HG03045 (cell line): Measurements from ENCODE around the gene ZC3H7B.
"Not testable (repeated sequence)": the region's sequence is repeated elsewhere in the genome, so short reads cannot be mapped to it uniquely, and the experiment has no call there.

Experiments used
- ATAC-seq: cut with Tn5 transposase; IDR thresholded peaks from one replicate; pipeline ENCODE4 v1.9.1; 2021; ENCODE audit warnings: mild to moderate bottlenecking, moderate library complexity; ENCODE audit not compliant: unreplicated experiment

The ZC3H7B gene, protein sequence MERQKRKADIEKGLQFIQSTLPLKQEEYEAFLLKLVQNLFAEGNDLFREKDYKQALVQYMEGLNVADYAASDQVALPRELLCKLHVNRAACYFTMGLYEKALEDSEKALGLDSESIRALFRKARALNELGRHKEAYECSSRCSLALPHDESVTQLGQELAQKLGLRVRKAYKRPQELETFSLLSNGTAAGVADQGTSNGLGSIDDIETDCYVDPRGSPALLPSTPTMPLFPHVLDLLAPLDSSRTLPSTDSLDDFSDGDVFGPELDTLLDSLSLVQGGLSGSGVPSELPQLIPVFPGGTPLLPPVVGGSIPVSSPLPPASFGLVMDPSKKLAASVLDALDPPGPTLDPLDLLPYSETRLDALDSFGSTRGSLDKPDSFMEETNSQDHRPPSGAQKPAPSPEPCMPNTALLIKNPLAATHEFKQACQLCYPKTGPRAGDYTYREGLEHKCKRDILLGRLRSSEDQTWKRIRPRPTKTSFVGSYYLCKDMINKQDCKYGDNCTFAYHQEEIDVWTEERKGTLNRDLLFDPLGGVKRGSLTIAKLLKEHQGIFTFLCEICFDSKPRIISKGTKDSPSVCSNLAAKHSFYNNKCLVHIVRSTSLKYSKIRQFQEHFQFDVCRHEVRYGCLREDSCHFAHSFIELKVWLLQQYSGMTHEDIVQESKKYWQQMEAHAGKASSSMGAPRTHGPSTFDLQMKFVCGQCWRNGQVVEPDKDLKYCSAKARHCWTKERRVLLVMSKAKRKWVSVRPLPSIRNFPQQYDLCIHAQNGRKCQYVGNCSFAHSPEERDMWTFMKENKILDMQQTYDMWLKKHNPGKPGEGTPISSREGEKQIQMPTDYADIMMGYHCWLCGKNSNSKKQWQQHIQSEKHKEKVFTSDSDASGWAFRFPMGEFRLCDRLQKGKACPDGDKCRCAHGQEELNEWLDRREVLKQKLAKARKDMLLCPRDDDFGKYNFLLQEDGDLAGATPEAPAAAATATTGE

GRCh38 chr22:41301085-41302020 lies at the start of gene ZC3H7B:
Gene ZC3H7B (plus strand): TSS chr22:41301525. CDS start chr22:41320661, 19,136 bp downstream.
- peak; percentile 83 for ATAC-seq

DNA sequence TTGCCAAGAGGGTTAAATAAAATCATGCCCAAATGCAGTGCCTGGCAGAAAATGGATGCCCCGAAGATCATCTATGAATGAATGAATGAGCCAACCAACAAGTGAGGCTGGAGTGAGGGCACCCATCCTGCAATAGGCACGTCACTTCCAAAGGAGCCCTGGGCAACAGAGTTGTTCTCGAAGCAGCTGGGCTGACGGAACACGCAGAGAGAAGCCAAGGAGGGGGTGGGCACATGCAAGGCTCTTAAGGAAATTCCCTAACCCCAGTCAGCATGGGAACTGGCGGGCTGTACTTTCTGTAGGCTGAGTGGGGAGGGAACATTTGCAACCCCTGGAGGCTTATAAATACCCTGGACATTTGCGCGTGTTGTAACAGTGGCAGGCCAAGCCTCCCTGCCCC lies 49.0 kb upstream of the ZC3H7B start:
- no peak for ATAC-seq

GRCh38 chr22:41254230-41254629 lies 47.1 kb upstream of the ZC3H7B start:
- ATAC-seq = no peak

DNA sequence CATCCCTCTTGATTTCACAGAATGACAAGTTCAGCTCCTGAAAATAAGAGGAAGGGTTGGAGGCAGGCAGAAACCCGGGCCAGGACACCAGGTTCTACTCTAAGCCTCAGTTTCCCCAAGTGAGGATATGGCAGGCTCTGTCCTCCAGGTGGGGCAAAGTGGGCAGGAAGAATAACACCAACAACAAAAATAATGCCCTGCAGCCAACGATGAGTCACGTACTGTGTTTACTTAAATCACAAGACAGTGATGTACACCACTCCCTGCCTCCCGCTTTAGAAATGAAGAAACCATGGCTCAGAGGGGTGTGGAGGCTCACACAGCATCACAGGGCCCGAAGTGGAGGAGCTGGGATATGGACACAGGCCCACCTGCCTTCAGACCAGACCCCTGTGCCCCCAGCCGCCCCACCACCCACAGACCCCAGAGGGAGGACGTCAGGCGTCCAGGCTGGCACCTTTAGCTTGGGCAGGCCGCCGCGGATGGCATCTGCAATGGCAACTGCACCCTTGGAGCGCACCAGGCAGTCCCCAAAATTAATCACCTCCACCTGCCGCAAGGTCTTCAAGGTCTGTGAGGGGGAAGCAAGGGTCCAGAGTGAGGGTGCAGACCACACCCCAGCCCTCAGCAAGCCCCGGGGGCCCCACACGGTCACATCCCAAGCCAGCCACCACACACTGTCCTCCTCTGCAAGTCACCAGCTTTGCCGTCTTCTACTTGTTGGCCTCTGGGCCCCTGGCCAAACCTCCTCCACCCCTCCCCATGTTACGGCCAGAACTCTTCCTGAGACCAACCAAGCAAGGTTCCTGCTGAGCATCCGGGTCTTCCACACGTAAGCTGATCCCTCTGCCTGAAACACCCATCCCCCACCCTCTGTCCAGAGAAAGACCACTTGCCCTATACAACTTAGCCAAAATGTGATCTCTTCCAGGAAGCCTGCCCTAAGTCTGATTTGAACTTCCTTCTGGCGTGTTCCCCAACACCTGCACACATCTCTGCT lies 44.8 kb upstream of the ZC3H7B start:
- no peak for ATAC-seq

GRCh38 chr22:41257696-41258095 lies 43.6 kb upstream of the ZC3H7B start:
- no peak for ATAC-seq

DNA sequence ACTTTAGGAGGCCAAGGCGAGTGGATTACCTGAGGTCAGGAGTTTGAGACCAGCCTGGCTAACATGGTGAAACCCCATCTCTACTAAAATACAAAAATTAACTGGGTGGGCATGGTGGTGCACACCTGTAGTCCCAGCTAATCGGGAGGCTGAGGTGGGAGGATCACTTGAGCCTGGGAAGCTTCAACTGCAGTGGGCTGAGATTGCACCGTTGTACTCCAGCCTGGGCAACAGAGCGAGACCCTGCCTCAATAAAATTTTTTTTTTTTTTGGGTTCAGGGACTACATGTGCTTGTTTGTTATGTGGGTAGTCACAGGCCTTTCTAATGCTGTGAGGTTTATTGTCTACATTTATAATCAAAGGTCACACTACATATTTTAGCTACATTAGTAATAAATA lies 41.6 kb upstream of the ZC3H7B start:
- ATAC-seq = not testable (repeated sequence)

DNA sequence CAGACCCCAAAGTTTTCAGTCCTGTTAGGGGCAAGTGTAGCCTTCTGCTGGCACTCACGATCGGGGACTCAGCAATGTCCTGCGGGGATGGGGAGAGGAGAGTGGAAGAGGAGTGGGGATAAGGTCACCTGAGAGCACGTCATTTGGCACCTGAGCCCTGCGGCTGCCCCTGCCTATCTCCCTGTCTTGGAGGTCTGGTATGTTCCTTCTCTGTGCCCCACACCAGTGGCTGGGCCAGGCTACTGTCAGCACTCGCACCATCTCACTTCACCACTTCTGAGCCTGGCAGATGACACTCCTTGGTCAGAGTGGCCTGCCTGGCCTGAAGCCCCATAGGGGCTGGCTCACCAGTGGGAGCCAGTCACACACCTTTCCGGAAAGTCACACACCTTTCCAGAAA lies 40.5 kb upstream of the ZC3H7B start:
- ATAC-seq = no peak

DNA sequence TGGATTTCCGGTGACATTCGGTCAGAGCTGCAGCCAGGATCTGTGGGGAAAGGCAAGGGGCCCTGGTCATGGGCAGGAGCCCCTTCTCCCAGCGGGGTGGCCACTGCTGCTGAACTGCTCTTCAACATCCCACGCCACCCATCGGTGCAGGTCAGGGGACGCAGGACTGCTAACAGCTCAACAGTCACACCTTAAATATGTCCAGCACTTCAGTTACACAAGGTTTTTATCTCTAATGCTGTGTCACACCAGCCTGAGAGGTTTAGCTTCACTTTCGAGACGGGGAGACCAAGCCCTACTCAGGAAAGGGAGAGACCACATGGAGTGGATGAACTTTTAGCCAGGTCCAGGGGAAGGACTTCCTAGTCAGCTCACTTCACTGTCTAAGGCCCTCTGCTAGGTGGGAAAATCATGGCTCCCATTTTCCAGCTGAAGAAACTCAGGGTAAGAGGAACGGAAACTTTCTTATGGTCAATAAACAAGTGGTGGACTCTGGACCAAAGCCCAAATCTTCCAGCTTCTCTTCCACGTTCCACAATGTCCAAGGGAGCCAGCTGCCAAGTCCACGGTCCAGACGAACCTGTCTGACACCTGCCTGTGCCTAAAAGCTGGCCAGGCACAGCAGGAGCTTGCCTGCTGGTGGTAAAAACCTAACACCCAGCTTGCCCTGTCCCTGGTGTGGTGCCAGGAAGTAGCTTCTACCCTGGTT lies 39.6 kb upstream of the ZC3H7B start:
- no peak for ATAC-seq

GRCh38 chr22:41262250-41262765 lies 39.0 kb upstream of the ZC3H7B start:
- no peak for ATAC-seq

DNA sequence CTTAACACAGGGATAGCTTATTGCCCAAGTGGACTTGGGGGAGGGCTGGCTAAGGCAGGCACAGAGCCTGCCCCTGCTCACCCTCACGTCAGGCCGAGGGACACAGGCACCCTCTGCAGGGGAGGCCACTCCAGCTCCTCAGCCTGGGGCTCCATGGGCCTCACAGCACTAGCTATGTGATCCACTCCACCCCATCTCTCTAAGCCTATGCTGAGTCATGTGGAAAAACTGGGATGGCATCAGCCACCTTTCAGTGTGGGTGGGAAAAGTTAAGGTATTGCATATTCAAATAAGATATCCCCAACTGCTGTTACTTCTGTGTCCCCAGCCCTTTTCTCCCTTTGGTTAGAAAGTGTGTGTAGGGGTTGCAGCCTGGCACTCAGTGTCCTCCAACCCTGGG lies 37.6 kb upstream of the ZC3H7B start:
- ATAC-seq = no peak

DNA sequence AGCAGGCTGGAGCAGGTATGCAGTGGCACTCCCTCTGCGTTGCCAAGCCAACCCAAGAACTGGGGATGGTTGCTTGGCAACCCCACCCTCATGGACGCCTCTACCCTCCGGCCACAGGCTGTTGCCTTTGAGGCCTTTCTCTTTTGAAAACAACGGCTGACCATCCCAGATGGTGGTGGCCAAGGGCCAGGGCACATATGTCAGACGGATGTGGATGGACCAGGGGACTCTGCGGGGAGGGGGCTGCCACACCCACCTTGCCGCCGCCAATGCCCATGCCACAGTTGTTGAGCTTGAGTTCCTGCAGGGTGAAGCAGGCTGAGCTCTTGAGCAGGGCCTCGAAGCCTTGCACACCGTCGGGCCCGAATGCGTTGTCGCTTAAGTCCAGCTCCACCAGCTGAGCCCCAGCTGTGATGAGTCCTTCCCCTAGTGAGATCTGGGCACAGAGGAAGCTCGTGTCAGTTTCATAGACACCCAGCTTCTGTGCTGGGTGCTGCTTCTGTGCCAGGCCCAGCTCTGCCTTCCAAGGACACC lies 36.9 kb upstream of the ZC3H7B start:
- no peak for ATAC-seq

- no peak for ATAC-seq
These were observed 33.4 kb upstream of the ZC3H7B start for GRCh38 chr22:41267958-41268357.

DNA sequence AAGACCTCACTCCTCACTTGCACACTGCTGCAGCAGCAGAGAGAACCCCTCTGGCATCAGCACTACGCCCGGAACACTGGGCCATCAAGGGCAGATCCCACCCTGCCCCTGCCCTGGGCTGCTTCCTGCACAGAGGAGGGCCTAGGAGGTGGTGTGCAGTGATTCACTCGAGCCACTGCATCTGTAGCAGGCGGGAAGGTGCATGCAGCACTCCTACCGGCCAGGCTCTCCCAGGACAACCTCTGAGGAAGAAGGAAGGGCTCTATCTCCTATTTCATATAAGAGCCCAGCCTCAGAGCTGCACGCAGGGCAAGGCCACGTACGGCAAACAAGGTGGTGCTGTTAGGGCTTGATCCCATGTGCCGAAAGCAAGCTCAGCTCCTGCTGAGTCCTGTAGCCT lies 29.5 kb upstream of the ZC3H7B start:
- no peak for ATAC-seq

DNA sequence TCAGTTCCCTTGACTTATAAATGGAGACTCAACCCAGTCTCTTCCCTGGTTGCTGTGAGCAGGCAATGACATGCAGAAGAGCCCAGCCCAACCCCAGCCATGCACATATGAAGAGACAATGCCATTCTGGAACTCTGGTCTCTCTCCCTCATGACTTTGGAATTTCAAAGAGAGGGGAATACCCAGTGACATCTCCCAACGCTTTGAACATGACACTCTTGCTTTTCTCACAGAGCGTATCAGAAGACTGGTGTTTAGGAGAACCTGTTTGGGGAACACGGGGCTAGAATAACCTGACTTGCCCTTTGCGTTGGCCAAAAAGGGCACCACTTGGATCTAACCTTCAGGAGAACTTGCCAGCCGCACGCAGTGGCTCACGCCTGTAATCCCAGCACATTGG lies 28.2 kb upstream of the ZC3H7B start:
- ATAC-seq = no peak

DNA sequence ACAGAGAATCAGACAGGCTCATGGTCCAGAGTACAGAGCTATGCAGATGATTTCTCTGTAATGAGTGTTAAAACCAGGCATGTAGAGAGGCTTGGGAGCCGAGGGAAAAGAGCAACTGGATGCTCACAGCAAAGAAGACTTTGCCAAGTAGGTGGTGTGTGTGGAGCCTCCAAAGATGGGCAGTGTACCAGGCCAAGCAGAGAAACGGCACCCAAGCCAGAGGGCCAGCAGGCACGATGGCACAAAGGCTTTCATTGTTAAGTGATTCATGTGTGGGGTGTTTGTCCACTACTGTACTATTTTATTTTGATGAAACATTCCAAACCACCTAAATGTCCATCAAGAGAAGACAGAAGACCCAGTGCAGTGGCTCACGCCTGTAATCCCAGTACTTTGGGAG lies 26.5 kb upstream of the ZC3H7B start:
- ATAC-seq = no peak

DNA sequence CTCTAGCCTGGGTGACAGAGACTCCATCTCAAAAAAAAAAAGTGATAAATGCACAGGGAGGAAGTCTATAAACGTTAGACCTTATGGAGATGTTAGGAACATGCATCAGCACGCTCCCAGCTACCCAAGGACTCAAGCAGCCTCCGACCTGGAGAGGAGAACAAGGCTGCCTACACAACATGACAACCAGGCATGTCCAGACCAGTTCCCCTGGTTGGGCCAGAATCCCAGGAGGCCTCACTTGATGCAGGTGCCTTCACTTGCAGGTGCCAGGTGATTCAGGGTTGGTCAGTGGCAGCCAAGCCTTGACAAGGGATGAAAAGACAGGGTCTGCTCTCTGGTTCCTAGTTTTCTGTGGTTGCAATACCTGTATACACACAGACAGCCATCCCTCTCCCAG lies 21.3 kb upstream of the ZC3H7B start:
- no peak for ATAC-seq

- no peak for ATAC-seq
These were observed 20.5 kb upstream of the ZC3H7B start for GRCh38 chr22:41280854-41281253.

- no peak for ATAC-seq
These were observed 16.9 kb upstream of the ZC3H7B start for GRCh38 chr22:41284465-41284864.
